Uterus (tissue), 4 donors: Measurements from ENCODE around the gene ACTA1. TPM values are rescaled to one million over a fixed set of nuclear protein-coding genes. Genes with fewer than 3 reads are reported as not detected.
"Not testable (repeated sequence)": the region's sequence is repeated elsewhere in the genome, so short reads cannot be mapped to it uniquely, and the experiment has no call there.

Experiments used
- DNase-seq, 2 donors: peaks; one replicate each; pipeline ENCODE4 v3.0.0-alpha.2; 2019 to 2020
- H3K27ac ChIP-seq, 2 donors: fragments of 200-600 bp; sonication (generic); 1 replicate in 1 of 2; 2 replicates in 1 of 2; pipeline ENCODE4 v1.5.1; 2016 to 2018
- H3K27me3 ChIP-seq, 2 donors: fragments of 200-600 bp; sonication (generic); one replicate each; pipeline ENCODE4 v1.5.1; 2018 to 2019; ENCODE audit warnings: control low read depth in 1 of 2
- H3K36me3 ChIP-seq, 2 donors: fragments of 200-600 bp; sonication (generic); one replicate each; pipeline ENCODE4 v1.5.1; 2019; ENCODE audit warnings: control low read depth in 1 of 2
- H3K4me1 ChIP-seq, 2 donors: fragments of 200-600 bp; sonication (generic); one replicate each; pipeline ENCODE4 v1.5.1; 2018 to 2019; ENCODE audit warnings: control low read depth in 1 of 2
- H3K4me3 ChIP-seq, 2 donors: fragments of 200-600 bp; sonication (generic); 1 replicate in 1 of 2; 2 replicates in 1 of 2; pipeline ENCODE4 v1.5.1; 2018 to 2019; ENCODE audit warnings: mild to moderate bottlenecking in 1 of 2
- H3K9me3 ChIP-seq, 2 donors: fragments of 200-600 bp; sonication (generic); one replicate each; pipeline ENCODE4 v1.5.1; 2019; ENCODE audit warnings: control low read depth in 1 of 2
- POLR2A ChIP-seq, 2 donors: fragments of 450-650 bp; IDR thresholded peaks; one replicate each; pipeline ENCODE4 v1.6.1; 2016; ENCODE audit warnings: antibody characterized with exemption in 2 of 2, mild to moderate bottlenecking in 1 of 2, moderate library complexity in 1 of 2
- intact Hi-C: fragments of 100-400 bp; cut with DNase I; formaldehyde crosslinking; loops from one replicate; pipeline ENCODE4 v1.15.1; 2023; ENCODE audit warnings: low total_unique reads
- total RNA-seq, 4 donors: library from RNA; depleted of rRNA in 3 of 4; stranded (reverse); fragments of >200 nt in 3 of 4; gene quantifications; one replicate each; pipeline versions ENCODE4 v1.1.0 to v1.2.4, GENCODE V29; 2014 to 2023
- TF ChIP-seq, protein P1 (sequence below), 4 experiments: fragments of 200-600 bp in 2 of 4; fragments of 450-650 bp in 2 of 4; sonication (generic) in 2 of 4; IDR thresholded peaks; one replicate each; pipeline ENCODE4 v1.5.1; 2016 to 2019; ENCODE audit warnings: antibody characterized with exemption in 4 of 4, mild to moderate bottlenecking in 2 of 4, moderate library complexity in 1 of 4
- donor health status: DM: yes; HTN: yes; CAD: no.

The ACTA1 gene
- total RNA-seq = 1 to 10 TPM in 1 of 4 donors, not detected in 3; 4.2 TPM

DNA sequence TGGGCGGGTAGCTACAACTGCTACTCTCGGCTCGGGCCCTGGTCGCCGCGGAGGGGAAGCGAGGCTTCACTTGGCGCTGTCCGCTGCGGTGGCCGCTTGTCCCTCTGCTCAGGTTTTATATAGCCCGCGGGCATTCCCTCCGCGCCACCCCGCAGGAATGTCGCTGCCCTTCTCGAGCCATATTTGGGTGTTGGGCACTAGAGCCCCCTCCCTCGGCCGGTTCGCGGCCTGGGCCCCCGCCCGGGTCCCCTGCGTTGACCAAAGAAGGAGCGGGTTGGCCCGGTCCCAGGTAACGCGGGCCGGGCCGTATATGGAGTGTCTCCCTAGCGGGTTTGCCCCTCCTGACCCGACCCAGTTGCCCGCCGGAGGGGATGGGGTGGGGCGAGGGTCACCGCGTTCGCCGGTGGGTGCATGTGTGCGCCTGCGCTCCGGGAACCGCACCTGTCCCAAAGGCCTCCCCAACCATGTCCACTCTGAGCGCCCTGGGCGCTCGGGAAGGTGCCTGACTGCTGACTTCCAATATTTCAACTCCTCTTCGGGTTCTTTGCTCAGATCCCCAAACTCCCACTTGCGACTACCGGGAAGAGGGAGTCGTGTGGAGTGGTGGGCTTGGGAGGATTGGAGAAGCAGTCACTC, at the start of gene ACTA1:
Gene ACTA1 (minus strand): TSS at position 90 of the 636 bp plus-strand sequence. CDS start 979 bp downstream, outside the sequence.
- no peak within 1 kb of the TSS for H3K4me3 ChIP-seq
- no peak for TF ChIP-seq POLR2A (IDR thresholded peaks at IDR 0.05)
- TF ChIP-seq, protein P1, sequence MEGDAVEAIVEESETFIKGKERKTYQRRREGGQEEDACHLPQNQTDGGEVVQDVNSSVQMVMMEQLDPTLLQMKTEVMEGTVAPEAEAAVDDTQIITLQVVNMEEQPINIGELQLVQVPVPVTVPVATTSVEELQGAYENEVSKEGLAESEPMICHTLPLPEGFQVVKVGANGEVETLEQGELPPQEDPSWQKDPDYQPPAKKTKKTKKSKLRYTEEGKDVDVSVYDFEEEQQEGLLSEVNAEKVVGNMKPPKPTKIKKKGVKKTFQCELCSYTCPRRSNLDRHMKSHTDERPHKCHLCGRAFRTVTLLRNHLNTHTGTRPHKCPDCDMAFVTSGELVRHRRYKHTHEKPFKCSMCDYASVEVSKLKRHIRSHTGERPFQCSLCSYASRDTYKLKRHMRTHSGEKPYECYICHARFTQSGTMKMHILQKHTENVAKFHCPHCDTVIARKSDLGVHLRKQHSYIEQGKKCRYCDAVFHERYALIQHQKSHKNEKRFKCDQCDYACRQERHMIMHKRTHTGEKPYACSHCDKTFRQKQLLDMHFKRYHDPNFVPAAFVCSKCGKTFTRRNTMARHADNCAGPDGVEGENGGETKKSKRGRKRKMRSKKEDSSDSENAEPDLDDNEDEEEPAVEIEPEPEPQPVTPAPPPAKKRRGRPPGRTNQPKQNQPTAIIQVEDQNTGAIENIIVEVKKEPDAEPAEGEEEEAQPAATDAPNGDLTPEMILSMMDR (IDR thresholded peaks at IDR 0.05) = no peak

DNA sequence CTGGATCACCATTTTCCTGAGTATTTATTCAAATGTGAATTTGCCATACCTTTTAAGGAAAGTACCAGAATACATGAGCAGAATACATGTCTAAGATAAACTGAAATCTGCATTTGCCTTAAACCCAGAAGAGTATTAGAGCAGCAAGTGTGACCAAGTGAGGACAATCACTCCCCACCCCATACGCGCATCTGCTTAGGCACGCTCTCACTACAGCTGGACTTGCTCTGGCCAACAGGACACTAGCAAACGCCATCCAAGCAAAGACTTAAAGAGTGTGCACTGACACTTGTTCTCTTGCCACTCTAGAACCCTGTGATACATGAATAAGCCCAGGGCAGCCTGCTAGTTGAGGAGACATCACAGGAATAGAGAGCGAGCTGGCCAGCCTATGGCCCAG, 48.6 kb upstream of the ACTA1 start:
- no peaks in the 10 kb centered on the region for H3K4me1 ChIP-seq
- H3K36me3 ChIP-seq = no peaks in the 10 kb centered on the region
- no peaks in the 10 kb centered on the region for H3K9me3 ChIP-seq
- H3K27me3 ChIP-seq = no peaks in the 10 kb centered on the region
- H3K27ac ChIP-seq = no peak overlapping the region
- TF ChIP-seq, protein P1 (IDR thresholded peaks at IDR 0.05) = no peak
- TF ChIP-seq POLR2A (IDR thresholded peaks at IDR 0.05) = no peak
- intact Hi-C loops = no loop called here
- H3K4me3 ChIP-seq = no peak overlapping the region
- DNase-seq = no peak

More for the DNA sequence above, at the start of gene ACTA1:
- no peak for DNase-seq
- intact Hi-C loops = no loop called here
- no peaks in the 10 kb centered on the region for H3K9me3 ChIP-seq
- H3K27me3 ChIP-seq = peaks cover 37 to 51% of the 10 kb centered on the region in 2 donors
- H3K4me1 ChIP-seq = peaks cover 0 to 11% of the 10 kb centered on the region in 2 donors
- H3K36me3 ChIP-seq = no peaks in the 10 kb centered on the region
- no peak within 1 kb of the TSS for H3K27ac ChIP-seq

DNA sequence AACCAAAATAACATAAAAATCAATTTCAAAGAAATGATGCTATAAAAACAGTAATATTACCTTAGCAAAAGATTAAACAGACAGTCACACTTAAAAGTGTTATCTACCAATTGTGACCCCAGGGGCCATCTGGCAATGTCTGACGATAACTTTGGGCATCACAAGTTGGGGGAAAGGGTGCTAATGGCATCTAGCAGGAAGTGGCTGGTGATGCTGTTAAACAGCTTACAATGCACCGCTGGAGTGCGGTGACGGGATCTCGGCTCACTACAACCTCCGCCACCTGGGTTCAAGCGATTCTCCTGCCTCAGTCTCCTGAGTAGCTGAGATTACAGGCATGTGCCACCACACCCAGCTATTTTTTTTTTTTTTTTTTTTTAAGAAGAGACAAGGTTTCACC, 46.6 kb upstream of the ACTA1 start:
- Histone ChIP-seq H3K27me3 (no peaks in the 10 kb centered on the region), H3K4me3 (no peak overlapping the region), H3K4me1 (no peaks in the 10 kb centered on the region), H3K36me3 (no peaks in the 10 kb centered on the region), H3K27ac (no peak overlapping the region), H3K9me3 (no peaks in the 10 kb centered on the region)
- intact Hi-C loops = no loop called here
- TF ChIP-seq, protein P1 (IDR thresholded peaks at IDR 0.05) = no peak
- TF ChIP-seq POLR2A (IDR thresholded peaks at IDR 0.05) = no peak
- no peak for DNase-seq

DNA sequence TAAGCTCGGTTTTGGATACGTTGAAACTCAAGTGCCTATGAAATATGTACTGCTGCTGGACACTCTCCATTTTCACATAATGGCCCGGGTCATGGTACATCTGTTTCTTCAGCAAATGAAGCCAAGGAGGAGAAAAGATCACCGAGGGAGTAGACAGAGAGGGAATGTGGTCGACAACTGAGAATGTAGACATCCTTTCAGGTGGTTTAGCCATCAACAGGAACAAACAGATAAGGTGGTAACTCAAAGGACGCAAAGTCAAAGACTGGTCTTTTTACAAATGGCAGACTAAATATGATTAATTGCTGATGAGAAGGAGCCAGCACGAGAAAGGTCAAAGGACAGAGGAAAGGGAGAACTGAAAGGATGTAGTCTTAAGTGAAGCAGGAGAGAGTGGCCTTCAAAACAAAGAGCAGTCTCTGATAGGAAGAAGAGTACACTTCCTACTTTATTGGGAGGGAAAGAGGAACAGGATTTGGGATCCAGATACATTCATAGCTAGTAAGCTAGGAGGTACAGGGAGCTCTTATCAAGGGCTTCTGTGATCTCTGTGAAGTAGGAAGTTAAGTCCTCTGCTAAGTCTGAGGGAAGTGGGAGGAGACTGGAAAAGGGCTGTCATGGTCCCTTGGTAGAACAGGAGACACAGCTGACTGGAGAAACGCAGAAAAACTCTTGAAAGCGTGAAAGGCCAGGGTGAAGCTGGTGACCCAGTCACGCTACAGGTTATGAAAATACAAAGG, 45.9 kb upstream of the ACTA1 start:
- H3K4me3 ChIP-seq = no peak overlapping the region
- H3K36me3 ChIP-seq = no peaks in the 10 kb centered on the region
- TF ChIP-seq, protein P1 (IDR thresholded peaks at IDR 0.05) = no peak
- no peak for TF ChIP-seq POLR2A (IDR thresholded peaks at IDR 0.05)
- H3K4me1 ChIP-seq = no peaks in the 10 kb centered on the region
- H3K27me3 ChIP-seq = no peaks in the 10 kb centered on the region
- no peak for DNase-seq
- intact Hi-C loops = no loop called here
- no peak overlapping the region for H3K27ac ChIP-seq
- no peaks in the 10 kb centered on the region for H3K9me3 ChIP-seq

DNA sequence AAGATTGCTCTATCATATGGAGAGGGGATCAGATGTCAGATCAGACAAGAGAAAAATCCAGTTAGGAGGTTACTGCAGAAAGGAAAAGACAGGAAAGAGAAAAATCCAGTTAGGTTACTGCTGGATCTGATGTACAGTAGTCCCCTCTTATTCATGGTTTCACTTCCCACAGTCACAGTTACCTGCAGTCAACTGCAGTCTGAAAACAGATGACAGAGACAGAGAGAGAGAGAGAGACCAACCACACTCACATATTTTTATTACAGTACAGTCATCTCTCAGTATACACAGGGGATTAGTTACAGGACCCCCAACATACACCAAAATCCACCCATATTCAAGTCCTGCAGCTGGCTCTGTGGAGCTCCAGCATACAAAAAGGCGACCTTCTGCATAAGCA, 45.0 kb upstream of the ACTA1 start:
- TF ChIP-seq POLR2A (IDR thresholded peaks at IDR 0.05) = no peak
- TF ChIP-seq, protein P1 (IDR thresholded peaks at IDR 0.05) = no peak
- Histone ChIP-seq H3K9me3 (no peaks in the 10 kb centered on the region), H3K36me3 (no peaks in the 10 kb centered on the region), H3K27ac (no peak overlapping the region), H3K27me3 (no peaks in the 10 kb centered on the region), H3K4me3 (no peak overlapping the region), H3K4me1 (no peaks in the 10 kb centered on the region)
- no peak for DNase-seq
- intact Hi-C loops = no loop called here

DNA sequence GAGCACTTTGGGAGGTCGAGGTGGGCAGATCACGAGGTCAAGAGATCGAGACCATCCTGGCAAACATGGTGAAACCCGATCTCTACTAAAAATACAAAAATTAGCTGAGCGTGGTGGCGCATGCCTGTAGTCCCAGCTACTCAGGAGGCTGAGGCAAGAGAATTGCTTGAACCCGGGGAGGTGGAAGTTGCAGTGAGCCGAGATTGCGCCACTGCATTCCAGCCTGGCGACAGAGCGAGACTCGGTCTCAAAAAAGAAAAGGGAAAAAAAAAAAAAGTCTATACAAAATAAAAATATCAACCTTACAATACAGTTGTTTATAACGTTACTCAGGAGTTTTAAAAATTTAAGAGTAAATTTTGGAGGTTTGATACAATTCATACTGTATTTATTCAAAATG, 42.0 kb upstream of the ACTA1 start:
- DNase-seq, H3K4me3 ChIP-seq, H3K4me1 ChIP-seq, H3K9me3 ChIP-seq, H3K27me3 ChIP-seq, intact Hi-C loops, H3K27ac ChIP-seq, H3K36me3 ChIP-seq: not testable (repeated sequence)
